HG03439 (cell line): ENCODE data around the gene GRID1.

Experiments used
- ATAC-seq: cut with Tn5 transposase; IDR thresholded peaks from one replicate; pipeline ENCODE4 v1.9.1; 2021; ENCODE audit warnings: mild to moderate bottlenecking, moderate library complexity; ENCODE audit not compliant: unreplicated experiment

GRID1 gene

GRCh38 chr10:86072413-86072812 is 294.2 kb downstream of the GRID1 start:
- no peak for ATAC-seq

GRCh38 chr10:86071758-86072157 is 294.8 kb downstream of the GRID1 start:
- ATAC-seq, result no peak

GRCh38 chr10:86071145-86071544 is 295.4 kb downstream of the GRID1 start:
- no peak for ATAC-seq

GRCh38 chr10:86070278-86070677 is 296.3 kb downstream of the GRID1 start:
- ATAC-seq, result no peak

GRCh38 chr10:86068231-86069054 is 298.2 kb downstream of the GRID1 start:
- ATAC-seq, result no peak

GRCh38 chr10:86067436-86068050 is 299.1 kb downstream of the GRID1 start:
- no peak for ATAC-seq

- no peak for ATAC-seq
Observed at GRCh38 chr10:86066696-86067095, 299.9 kb downstream of the GRID1 start.

- ATAC-seq, result no peak
Observed at GRCh38 chr10:86065711-86066251, 300.8 kb downstream of the GRID1 start.

- ATAC-seq, result no peak
Observed at GRCh38 chr10:86064931-86065662, 301.5 kb downstream of the GRID1 start.

DNA sequence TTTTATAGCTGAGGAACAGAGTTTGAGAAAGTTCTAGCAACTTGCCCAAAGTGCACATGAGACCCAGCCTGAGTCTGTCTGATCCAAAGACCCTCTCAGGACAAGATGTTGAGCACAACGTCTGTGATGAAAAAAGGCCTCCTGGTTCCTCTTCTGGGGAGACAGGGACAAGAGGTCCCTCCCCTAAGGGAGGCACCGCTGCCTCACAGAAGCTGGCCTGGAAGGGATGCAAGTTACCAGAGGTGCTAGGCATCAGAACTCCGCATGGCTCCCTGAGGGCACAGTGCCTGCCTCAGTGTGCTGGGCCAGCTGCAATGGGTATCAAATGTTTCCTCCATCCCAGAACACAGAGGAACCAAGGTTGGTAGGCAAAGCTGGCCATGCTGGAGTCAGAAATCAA is 302.4 kb downstream of the GRID1 start:
- no peak for ATAC-seq

- ATAC-seq, result no peak
Observed at GRCh38 chr10:86063341-86063740, 303.3 kb downstream of the GRID1 start.

DNA sequence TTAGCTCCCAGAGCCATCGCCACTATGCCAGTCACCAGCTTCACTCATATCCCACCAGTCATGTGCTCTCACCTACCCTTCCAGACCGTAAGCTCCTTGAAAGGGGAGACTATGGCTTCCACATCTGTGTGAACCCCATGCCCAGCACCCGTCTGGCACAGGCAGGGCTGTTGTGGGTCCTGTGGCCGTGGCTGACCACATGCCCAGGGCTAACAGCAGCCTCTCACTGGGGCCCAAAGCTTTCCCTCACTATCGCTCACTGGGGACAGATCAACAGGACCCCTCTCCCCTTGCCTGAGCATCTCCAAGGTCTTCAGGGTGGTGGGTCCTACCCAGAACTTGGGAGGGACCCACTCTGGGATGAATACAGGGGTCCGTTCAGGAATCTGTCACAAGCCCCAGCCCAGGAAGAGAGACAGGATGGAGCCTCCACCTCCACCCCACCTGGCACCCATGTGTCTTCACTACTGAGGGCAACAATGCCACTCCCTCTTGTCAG is 303.9 kb downstream of the GRID1 start:
- no peak for ATAC-seq

DNA sequence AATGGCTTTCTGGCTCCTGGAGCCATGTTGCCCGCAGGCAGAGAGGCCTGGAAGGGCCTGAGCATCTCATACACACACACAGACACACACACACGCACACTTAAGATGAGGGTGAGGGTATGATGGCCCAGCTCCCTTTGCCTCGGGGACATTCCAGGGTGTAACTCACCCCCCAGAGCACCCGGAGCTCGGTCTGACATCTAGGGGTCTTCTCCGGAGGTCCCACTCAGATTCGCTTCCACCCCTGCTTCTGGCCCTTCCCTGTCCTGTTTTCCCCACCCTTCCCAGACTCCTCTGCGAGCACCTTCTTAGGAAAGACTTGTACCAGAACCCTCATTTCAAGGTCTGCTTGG is 304.4 kb downstream of the GRID1 start:
- ATAC-seq, result no peak

- no peak for ATAC-seq
Observed at GRCh38 chr10:86061278-86062197, 305.1 kb downstream of the GRID1 start.

DNA sequence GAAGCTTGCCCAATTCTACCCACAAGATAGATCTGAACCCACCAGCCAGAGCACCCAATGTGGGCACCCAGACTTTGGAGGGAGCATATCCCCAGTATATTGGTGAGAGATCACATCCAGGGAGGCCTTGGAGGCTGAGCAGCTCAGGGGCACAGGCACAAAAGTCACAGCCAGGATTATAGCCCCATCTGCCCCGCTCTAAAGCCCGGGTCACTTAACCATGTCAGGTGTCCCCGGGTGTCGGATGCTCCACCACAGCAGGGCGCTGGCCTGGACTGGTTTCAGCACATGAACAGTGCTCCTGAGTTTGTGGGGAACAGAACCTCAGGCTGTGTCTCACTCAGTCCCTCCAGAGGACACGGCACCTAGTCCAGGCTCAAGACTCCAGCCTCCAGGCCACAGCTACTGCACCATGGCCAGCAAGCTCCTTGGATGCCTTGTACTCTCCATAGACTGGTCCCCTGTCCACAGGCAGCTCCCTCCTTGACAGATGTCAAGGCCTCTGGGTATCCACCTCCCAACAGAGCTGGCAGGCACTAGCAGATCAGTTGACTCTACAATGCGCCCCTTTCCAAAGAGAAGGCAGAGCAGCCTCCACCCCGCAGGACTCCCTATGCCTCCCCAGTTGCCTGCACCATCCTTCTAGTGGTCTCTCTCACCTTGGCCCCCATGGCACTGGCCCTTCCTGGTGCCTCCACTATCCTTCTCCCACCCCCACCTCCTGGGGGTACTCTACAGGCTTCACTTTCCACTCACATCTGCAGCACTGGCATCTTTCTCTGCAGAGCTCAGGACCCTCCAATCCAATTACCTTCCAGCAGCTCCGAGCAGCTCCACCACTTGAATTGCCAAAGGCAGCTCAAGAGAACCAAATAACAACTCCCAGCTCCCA is 306.0 kb downstream of the GRID1 start:
- ATAC-seq, result no peak

GRCh38 chr10:86059892-86060291 is 306.7 kb downstream of the GRID1 start:
- ATAC-seq, result no peak

GRCh38 chr10:86058964-86059363 is 307.6 kb downstream of the GRID1 start:
- no peak for ATAC-seq

- ATAC-seq, result no peak
Observed at GRCh38 chr10:86057708-86058107, 308.9 kb downstream of the GRID1 start.

- no peak for ATAC-seq
Observed at GRCh38 chr10:86056672-86057071, 309.9 kb downstream of the GRID1 start.
